GM23248 (cell line): ENCODE results near the gene GNG3.

ENCODE experiments used
- EZH2 ChIP-seq: fragments of 200-600 bp; sonication (generic); IDR thresholded peaks from 2 replicates; pipeline ENCODE4 v1.6.1; 2018; ENCODE audit warnings: antibody characterized with exemption, mild to moderate bottlenecking; ENCODE audit not compliant: insufficient read depth, poor library complexity, severe bottlenecking
- EZH2phosphoT487 ChIP-seq: fragments of 200-600 bp; sonication (generic); IDR thresholded peaks from 2 replicates; pipeline ENCODE4 v1.6.1; 2018; ENCODE audit warnings: antibody characterized with exemption, moderate library complexity, mild to moderate bottlenecking, low read depth; ENCODE audit not compliant: insufficient read depth

DNA sequence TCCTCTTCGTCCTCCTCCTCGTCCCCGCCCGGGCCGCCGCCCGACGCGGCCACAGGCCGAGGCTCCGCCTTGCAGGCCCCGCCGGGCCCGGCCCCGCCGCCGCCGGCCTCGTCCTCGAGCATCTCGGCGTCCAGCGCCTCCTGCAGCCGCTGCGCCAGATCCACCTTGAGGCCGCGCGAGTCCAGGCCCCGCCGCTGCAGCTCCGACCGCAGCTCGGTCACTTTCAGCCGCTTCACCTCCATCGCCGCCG is 19.4 kb downstream of the GNG3 start:
- TF ChIP-seq EZH2phosphoT487 (no peak), EZH2 (no peak)
